NCI-H187 treated with DMSO at 0.1 percent for 48 hours (cell line): ENCODE results near the gene AFAP1L2.

Experiments used
- DNase-seq: peaks from one replicate; lab custom pipeline; 2025; lab: John Stamatoyannopoulos, UW

AFAP1L2 gene

DNA sequence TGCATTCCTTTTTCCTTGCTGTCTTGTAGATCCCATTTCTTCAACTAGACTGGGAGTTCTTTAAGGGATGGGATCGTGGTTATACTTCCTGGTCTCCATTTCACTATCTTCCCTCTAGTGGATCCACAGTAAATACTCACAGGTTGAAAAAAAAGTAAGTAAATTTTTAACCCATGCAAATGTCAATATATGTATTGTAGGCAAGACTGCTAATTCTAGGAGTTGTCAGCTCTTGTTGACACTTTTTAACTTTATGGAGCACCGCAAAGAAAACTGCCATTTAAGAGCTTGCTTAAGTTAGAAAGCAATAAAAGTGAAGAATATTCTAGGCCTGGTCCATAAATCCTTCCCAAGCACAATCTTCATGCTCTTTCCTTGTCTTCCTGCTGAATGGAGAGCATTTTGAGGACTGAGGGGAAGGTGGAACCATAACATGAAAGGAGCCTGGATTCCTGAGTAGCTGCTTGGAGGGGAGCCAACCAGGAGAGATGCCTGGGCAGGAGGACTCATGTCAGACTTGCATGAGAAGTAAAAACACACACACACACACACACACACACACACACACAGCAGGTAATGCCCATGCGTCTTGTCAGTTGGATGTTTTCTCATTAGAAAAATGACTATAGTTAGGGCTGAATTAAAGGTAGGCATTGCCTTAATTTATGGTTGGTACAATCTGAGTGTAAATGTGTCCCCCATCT is 133.1 kb downstream of the AFAP1L2 start:
- DNase-seq, result no peak

DNA sequence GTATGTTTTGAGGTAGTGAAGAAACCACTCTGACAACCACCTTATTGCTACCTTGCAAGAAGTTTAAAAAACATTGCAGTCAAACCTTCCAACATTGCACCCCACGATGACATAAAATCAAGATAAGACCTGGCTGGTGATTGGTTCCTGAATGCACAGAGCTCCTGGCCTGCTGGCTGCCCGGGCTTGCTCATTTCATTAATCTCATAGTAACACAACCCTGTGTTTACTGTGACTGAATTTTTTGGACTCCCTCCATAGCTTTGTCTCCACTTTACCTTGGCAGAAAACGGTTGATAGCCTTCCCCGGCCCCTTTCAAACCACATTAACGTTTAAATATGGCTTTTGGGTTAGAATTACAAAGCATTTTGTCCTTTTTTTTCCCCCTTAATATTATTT is 137.8 kb downstream of the AFAP1L2 start:
- no peak for DNase-seq

DNA sequence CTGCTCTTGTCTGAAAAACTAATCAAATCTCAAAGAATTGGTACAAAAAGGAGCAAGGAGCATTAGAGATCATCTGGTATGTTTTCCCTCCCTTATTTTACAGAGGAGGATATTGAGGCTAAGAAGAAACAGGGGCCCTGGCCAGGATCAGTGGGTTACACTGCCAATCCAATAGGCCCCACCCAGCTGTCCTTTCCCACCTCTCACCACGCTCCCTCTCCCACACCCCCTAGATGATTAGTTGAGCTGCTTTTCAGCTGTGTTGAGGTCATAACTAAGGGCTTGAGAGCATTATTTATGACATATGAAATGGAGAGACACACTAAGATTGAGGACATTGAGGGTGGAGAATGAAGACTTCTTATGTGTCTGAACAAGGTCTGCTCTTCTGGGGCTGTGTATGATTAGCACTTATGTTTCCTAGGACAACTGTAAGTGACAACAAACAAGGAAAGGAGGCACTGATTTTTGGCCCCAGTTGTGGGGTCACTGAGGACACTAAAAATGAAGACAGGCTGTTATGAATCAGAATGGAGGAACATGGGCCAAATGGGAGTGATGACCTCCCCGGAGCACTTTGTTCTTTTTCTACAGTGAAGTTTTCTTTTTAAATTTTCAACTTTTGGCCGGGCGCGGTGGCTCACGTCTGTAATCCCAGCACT is 138.8 kb downstream of the AFAP1L2 start:
- no peak for DNase-seq

DNA sequence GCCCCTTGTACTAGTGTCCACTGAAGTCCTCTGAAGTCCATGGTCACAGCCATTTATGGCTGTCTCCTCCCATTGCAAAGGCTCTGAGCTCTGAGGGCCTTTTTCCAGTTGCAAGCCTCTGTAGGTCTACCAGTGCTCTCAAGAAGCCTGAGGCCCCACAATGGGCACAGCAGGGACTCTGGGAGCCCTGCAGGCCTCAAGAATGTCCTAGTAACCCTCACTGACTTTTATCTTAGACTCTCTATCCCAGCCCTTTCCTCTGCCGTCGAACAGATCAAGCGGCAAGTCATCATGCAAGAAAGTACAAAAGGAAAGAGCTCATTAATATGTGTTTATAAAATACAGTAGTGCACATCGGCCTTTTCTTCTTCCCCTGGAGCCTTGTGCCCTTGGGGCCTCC is 141.8 kb downstream of the AFAP1L2 start:
- DNase-seq, result no peak

DNA sequence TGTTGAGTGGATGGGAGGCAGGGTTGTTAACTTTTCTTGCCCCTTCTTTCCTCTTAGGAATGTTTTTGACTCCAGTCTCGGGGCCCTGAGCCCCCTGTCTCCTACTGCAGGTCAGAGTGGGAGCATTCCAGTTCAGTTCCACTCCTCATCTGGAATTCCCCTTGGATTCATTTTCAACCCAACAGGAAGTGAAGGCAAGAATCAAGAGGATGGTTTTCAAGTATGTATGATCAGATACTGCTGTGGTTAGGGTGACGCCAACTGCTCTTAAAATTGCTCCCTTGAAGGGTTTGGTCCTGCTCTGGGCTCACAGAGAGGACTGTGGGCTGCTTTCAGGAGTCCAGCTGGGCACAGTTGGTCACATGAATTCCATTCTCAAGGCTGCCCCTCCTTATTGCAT is 143.2 kb downstream of the AFAP1L2 start:
- no peak for DNase-seq

DNA sequence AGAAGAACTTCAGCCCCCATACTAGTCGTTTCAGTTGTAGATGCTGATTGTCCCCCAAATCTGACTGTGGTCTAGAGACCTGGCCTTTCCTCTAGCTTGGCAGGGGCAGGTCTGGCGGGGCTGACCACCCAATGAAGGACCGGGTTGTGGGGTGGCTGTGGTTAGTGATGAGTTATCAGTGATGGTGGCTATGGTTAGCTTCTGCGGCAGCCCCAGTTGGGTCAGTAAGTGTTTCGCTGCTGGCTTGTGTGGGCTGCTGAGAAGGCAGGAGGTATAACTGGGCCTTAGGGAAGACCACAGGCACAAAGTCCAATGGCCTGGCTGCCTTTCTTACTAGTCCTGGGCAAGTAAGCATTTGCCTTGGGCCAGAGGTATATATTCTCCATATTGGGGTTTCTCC is 143.9 kb downstream of the AFAP1L2 start:
- DNase-seq, result no peak

DNA sequence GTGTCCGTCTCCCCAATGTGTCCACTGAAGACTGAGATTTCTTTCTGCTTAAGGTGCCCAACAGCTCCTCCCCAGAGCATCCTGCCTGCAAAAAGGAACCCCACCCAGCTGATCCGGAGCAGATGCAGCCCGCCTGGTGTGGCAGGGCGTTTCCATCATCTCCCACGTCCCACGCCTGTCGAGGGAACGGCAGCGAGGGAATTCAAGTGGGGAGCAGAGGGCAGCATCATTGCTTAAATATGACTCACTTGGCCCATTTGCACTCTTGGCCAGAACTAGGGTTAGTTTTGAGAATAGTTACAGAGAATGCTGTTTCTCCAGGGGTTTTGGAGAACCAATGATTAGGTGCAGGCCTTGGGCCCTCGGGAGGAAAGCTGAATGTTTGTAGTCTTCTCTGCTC is 144.5 kb downstream of the AFAP1L2 start:
- no peak for DNase-seq

DNA sequence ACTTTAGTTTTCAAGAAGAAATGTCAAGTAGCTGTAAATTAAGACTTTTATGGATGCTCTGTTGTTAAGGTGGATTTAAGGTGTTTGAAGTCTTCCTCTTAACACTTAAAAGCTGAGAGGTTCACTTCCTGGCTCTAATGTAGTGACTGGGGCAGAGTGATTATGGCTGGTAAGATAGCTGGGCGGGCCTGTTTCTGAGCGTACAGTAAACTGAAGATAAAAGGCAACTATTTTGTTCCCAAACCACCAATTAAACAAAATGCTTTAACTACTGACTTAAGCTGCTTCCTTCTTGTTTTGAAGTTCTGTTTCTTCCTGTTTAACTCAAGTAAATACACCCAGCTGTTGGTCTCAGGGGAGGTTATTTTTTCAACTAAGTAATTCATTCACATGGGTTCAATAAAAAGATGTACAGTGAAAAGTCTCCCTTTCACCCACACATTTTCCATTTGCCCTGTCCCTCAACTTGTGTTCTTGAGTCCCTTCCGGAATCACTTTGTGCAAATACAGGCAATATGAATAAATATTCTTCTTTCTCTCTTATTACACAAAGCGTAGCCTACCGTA is 145.9 kb downstream of the AFAP1L2 start:
- no peak for DNase-seq

DNA sequence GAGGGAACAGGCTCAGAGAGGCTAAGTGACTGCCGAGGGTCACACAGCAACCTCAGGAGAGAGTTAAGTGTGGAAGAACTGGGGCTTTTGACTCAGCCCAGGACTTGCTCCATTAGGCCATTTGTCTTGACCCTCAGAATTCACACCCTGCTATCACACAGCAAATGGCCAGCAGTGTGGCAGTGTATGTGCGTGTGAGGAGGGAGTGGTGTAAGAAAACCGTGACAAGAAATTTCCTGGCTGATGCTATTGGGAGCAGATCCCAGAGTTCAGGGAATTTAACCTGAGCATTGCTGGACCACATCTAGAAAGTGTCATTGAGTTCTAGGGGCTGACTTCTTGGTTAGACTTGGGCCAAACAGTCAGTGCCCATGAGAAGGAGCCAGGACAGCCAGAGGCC is 146.8 kb downstream of the AFAP1L2 start:
- no peak for DNase-seq

DNA sequence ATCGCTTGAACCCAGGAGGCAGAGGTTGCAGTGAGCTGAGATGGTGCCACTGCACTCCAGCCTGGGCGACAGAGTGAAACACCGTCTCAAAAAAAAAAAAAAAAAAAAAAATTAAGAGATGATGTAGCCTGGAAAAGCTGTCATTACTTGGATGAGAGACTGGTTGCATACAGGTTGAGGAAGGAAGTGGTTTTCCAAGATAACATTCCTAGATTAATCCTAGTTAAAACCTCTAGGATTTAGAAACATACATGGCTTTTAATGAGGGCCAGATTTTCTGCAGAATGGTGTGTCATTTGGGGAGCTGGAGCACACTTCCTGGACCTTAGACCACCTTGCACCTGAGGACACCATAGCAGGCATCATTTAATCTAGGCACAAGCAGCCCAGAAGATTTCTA is 147.5 kb downstream of the AFAP1L2 start:
- no peak for DNase-seq

DNA sequence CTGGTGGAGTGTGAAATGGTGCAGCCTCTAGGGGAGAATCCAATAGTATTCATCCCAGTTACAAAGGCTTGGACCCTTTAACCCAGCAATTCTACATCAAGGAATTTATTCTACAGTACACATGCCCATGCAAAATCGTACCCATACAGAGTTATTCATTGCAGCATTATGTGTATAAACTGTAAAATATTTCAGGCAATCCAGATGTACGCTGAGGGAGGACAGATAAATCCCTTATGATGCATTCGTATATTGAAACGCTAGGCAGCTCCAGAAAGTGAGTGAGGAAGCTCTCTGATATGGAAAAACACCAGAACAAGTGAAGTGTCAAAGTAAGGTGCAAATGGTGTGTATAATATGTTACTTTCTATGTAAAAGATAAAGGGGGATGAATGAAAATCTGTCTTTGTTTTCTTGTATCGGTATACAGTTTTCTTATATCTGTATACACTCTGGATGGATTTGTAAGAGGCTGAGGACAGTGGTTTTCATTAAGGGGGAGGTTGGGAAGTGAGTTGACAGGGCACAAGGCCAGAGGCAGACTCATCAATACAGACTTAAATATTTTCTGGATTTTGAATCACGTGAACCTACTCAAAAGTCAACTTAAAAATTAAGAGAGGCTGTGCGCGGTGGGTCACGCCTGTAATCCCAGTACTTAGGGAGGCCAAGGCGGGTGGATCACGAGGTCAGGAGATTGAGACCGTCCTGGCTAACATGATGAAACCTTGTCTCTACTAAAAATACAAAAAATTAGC is 148.1 kb downstream of the AFAP1L2 start:
- no peak for DNase-seq

DNA sequence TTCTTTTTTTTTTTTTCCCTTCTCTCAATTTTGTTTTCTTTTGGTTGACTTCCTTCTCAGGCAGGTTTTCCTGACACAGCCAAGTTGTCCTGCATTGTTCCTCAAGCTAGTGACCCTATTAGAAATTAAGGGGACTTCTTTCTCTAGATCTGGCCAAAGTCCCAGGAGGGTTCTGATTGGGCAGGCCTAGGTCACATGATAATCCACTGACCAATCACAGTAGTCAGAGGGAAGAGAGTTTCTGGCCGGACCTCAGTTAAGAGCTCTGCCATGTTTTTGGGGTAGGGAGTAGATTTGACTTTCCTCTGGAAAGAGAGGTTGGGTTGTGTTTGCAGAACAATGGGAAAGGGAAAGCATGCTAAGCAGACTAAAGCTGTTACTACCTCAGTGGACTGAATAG is 149.1 kb downstream of the AFAP1L2 start:
- no peak for DNase-seq

DNA sequence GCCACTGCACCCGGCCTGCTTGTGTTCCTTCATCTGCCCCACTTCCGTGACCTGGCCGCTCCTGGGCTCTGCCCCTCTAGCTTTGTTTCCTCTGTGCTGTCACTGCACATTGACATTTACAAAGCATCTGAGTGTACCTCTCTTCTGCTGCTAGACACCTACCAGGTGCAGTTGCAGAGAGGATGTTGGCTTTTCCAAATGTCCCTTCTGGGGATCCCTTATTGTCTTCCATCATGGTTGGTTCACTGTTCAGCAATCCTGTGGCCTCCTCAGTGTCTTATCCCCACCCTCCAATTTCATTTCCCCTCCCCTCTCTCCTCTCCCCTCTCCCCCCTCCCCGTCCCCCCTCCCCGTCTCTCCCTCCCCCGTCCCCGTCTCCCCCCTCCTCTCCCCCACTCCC is 151.4 kb downstream of the AFAP1L2 start:
- DNase-seq, result no peak

DNA sequence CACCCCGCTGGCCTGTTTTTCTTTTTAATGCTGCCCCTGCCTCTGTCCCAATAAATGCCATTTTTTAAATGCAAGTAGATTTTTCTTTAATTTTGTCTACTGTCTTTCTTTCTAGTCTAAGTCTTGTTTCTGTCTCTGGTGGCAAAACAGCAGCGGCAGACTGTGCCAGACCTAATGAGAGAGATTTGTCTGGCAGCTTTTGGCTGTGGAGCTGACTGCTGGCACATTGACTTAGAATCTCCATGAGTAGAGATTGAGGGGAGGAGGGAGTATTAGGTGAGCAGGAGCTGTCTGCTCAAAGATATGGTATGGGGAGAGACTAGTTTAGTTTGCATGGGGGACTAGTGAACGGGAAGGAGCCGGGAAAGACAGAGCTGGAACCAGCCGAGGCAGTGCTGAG is 152.2 kb downstream of the AFAP1L2 start:
- DNase-seq, result no peak

DNA sequence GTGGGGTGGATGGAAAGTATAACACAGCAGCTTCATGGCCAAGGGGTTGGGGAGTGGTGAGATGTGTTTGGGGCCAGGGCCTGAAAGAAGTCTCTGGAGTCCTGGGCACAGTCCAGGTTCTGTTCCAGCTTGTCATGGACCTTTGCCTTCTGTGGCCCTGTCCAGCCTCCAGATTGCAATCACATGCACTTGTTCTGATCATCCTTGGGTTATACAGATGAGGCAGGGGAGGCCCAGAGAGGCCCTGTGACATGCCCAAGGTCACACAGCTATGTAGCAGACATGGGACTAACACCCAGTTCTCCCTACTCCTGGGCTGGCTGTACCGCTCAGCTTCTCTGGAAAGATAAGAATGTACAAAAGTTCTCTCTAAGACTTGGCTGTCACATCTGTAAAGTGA is 153.6 kb downstream of the AFAP1L2 start:
- DNase-seq, result no peak

DNA sequence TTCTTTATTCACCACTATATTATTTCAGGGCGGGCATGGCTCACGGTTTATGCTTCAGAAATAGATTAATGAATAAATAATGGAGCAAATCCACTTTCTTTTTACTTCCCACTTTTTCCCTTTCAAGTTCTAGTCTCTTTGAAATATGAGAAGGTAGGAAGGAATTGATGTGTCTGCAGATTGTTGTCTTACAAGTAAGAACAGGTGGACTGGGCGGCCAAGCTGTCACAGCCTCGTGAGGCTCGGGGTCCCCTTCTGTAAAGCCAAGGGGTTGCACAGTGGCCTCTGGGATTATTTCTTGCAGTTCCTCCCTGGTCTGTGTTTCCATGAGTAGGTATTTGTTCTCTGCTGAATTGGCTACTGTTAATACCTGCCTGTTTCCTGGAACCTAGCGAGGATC is 154.1 kb downstream of the AFAP1L2 start:
- no peak for DNase-seq

DNA sequence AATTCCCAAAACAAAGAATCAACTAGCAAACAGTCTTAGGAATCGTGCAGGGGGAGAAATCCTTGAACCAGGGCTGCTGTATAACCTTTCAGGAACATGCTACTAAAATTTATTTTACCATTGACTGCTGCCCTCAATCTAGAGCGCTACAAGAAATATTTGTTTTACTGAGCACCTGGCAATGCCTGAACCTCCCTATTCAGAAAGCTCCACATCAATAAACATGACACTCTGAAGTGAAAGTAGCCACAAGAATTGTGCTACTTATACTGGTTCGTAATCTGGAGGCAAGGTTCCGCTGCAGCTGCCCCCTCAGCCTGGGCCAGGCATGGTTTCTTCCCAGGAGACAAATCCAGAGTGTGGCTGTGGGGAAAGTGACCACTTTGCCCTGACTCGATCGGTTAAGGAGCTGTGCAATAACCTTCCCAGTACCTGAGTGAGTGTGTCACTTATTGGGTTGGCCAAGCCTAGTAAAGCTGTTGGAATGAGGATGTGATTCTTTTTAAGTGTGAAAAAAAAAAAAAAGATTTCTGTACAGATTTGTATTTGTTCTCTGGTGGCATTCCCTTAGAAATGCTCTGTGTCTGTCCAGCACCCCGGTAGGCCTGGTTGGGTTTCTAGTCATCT is 157.5 kb downstream of the AFAP1L2 start:
- no peak for DNase-seq

DNA sequence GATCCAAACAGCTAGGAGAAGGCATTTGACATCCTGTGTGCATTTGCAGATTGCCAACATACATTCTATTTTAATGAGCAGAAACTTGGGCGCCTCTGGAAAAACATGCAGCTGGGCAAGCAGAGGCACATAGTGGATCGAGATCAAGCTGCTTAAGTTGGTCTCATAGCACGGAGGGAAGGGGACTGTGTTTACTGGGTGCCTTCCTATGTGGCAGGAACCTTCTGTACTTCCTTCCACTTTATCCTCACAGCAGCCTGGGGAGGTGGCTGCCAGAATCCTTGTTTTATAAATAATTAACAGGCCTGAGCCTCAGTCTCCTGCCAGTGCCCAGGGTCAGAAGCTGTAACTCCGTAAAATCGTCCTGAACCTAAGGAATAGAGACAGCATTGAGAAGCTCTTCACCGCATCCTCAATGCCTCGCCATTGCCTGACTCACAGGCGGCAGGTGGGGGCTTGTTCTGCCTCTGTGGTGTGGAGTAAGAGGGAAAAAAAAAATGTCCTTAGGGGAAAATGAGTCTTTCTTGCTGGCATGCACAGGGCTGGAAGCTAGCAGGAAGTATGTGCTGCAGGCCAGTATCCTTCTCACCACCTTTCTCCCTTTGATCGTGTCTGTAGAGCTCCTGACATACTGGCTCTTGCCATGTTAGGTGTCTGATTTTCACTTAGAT is 159.0 kb downstream of the AFAP1L2 start:
- no peak for DNase-seq
